Erythroblast (primary cell): ENCODE measurements around the gene KCNK16.

Experiments used
- GATA1 ChIP-seq: IDR thresholded peaks from 2 replicates; pipeline ENCODE4 v1.6.1; 2011; ENCODE audit warnings: low read depth, mild to moderate bottlenecking, control low read depth, low read length, moderate library complexity
- POLR2A ChIP-seq: IDR thresholded peaks from 2 replicates; pipeline ENCODE4 v1.6.1; 2011; ENCODE audit warnings: mild to moderate bottlenecking, low read length

GRCh38 chr6:39310542-39310941, 12.0 kb downstream of the KCNK16 start:
- TF ChIP-seq POLR2A (no peak), GATA1 (no peak)
